ENCODE data around the gene NPAT.

Gene NPAT

DNA sequence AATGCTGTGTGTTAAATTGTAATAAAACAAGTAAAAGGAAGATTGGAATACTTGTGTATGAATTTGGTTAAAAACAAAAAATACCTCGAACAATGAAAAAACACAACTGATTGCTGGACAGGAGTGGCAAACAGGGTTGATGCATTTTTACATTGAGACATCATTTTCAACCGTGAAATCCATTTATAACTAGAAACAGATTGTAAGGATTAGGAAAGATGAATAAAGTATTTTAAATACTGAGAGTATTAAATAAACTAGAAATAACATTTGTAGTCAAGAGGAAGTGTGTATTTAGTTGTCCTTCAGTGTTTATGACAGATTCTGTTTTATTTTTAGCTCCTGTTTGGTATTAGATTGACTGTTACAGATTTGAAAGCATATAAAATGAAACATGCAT lies 5.8 kb upstream of the NPAT start:
- TF ChIP-seq, protein P1, sequence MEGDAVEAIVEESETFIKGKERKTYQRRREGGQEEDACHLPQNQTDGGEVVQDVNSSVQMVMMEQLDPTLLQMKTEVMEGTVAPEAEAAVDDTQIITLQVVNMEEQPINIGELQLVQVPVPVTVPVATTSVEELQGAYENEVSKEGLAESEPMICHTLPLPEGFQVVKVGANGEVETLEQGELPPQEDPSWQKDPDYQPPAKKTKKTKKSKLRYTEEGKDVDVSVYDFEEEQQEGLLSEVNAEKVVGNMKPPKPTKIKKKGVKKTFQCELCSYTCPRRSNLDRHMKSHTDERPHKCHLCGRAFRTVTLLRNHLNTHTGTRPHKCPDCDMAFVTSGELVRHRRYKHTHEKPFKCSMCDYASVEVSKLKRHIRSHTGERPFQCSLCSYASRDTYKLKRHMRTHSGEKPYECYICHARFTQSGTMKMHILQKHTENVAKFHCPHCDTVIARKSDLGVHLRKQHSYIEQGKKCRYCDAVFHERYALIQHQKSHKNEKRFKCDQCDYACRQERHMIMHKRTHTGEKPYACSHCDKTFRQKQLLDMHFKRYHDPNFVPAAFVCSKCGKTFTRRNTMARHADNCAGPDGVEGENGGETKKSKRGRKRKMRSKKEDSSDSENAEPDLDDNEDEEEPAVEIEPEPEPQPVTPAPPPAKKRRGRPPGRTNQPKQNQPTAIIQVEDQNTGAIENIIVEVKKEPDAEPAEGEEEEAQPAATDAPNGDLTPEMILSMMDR (IDR thresholded peaks at IDR 0.05; ENCODE audit: control insufficient read depth, insufficient read depth, low read depth, low read length, missing control alignments), result no peak
- no peak for DNase-seq (ENCODE audit: low read depth)
- H3K4me3 ChIP-seq (ENCODE audit: control insufficient read depth, low read depth, low read length), result no peak overlapping the region

DNA sequence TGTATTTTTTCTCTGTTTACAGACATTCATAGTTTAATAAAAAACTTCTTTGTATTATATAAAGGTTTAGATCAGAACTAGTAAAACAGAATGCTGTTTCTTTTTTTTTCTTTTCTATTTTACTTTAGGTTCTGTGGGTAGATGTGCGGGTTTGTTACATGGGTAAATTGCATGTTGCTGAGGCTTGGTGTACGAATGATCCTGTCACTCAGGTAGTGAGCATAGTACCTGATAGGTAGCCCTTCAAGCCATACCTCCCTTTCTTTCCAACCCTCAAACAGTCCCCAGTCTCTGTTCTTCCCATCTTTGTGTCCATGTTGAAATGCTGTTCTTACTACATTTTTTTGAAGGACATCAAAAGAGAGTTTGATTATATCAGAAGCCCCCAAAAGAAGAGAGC lies 3.6 kb upstream of the NPAT start:
- no peak for DNase-seq (ENCODE audit: low read depth)
- no peak overlapping the region for H3K4me3 ChIP-seq (ENCODE audit: control insufficient read depth, low read depth, low read length)
- TF ChIP-seq, protein P1 (IDR thresholded peaks at IDR 0.05; ENCODE audit: control insufficient read depth, insufficient read depth, low read depth, low read length, missing control alignments), result no peak

DNA sequence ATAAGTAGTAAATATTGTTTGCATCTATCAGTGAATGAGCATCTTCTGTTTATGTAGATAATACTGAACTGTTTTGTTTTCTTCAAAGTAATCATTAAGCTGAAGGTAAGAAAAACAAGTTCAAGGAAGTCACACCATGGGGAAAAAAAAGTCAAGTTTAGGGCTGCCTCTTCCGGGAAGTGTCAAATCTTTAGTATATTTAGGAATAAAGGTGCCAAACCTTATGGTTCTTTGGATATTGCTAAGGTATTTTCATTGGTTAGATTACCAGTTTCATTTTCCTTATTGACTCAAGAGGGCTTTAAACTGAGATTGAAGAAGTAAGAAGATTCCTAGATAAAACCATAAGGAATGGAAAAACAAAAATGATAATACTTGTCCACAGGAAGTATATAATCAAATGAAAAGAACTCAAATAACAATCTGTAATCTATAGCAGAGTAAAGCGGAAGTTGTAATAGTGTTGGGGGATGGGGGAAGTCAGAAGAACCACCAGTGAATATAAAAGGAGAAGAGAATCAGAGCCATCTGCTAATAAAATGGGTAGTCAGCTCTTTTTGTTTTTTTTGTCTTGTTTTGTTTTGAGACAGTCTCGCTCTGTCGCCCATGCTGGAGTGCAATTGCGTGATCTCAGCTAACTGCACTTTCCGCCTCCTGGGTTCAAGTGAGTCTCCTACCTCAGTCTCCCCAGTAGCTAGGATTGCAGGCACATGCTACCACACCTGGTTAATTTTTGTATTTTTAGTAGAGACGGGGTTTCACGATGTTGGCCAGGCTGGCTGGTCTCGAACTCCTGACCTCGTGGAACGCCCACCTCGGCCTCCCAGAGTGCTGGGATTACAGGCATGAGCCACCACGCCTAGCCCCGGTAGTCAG lies 2.7 kb upstream of the NPAT start:
- DNase-seq (ENCODE audit: low read depth), result no peak
- H3K4me3 ChIP-seq (ENCODE audit: control insufficient read depth, low read depth, low read length), result no peak overlapping the region
- TF ChIP-seq, protein P1 (IDR thresholded peaks at IDR 0.05; ENCODE audit: control insufficient read depth, insufficient read depth, low read depth, low read length, missing control alignments), result no peak

DNA sequence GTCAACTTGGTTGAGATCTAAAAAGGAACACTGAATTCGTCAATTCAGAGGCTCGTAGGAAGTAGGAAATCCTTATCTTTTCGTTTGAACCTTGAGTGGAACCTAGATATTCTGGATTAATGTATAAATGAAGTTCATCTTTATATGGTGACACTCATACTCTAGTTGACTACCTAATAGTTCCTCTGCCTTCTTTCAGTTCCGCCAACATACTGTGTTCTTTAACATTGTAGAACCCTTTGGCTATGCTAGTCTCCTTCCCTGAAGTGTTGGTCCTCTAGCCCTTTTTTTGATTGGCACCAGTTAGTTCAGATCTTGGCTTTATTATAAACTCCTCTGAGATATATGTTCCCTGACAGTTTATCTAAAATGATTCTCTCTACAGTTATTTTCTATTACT lies 1.9 kb upstream of the NPAT start:
- TF ChIP-seq, protein P1 (IDR thresholded peaks at IDR 0.05; ENCODE audit: control insufficient read depth, insufficient read depth, low read depth, low read length, missing control alignments), result no peak
- DNase-seq (ENCODE audit: low read depth), result no peak
- peak overlapping the region; percentile 68 for H3K4me3 ChIP-seq (ENCODE audit: control insufficient read depth, low read depth, low read length)

DNA sequence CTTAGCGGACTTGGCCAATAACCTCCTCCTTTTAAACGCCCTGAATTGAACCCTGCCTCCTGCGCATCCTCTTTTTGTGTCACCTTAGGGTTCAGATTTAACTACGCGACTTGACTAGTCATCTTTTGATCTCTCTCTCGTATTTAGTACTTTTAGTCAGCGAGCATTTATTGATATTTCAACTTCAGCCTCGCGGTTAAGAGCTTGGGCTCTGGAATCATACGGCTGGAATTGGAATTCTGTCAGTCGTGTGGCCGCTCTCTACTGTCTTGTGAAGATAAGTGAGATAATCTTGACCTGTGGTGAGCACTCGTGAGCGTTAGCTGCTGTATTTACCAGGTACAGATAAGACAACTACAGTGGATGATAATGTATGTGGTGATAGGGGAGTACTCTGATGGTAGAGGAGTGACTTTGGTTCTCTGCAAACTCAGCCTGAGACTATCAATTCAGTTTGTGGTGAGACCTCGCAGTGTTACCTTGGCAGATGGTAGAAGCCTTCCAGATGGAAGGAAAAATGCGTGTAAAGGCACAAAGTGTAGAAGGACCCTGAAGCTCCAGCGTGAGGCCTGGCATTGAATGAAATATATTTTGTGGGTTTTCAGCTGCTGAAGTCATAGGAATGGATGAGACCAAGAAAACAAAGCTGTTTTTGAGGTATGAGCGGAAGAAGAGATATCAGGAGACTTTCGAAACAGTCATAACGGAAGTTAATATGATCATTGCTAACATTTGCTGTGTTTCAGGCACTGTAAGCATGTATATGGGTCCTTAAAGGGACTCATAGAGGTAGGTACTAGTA lies 1.1 kb upstream of the NPAT start:
- TF ChIP-seq, protein P1 (IDR thresholded peaks at IDR 0.05; ENCODE audit: control insufficient read depth, insufficient read depth, low read depth, low read length, missing control alignments), result no peak
- peak overlapping the region; percentile 68 for H3K4me3 ChIP-seq (ENCODE audit: control insufficient read depth, low read depth, low read length)
- no peak for DNase-seq (ENCODE audit: low read depth)

DNA sequence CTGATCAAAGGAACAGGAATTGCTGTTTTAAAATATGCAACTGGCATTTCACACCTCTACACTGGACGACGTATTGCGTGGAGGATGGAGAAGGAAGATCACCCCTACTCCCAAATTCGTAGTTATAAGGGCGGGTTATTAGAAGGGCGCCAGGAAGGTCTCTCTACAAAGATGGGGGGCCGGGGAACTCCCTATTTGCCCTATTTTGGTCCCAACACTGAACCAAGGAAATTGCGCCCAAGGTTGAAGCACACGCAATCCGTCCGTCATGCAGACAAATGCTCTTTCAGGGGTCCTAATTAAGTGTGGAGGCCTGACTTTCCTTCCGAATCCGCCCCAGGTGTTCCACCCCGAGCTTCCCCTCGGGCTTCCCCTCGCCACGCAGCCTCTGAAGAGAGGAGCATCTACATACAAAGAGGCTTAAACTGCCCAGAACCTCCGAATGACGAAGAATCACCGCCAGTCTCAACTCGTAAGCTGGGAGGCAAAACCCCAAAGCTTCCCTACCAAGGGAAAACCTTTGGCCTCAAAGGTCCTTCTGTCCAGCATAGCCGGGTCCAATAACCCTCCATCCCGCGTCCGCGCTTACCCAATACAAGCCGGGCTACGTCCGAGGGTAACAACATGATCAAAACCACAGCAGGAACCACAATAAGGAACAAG lies 396 bp downstream of the NPAT start:
- H3K4me3 ChIP-seq (ENCODE audit: control insufficient read depth, low read depth, low read length), result peak overlapping the region; percentile 86
- TF ChIP-seq, protein P1 (IDR thresholded peaks at IDR 0.05; ENCODE audit: control insufficient read depth, insufficient read depth, low read depth, low read length, missing control alignments), result no peak
- no peak for DNase-seq (ENCODE audit: low read depth)
